Liver (tissue), 3 donors: ENCODE measurements around the gene C1QTNF4.

Source experiments
- CTCF ChIP-seq: fragments of 150-350 bp; IDR thresholded peaks from 2 replicates; pipeline ENCODE4 v1.5.1; 2017; ENCODE audit warnings: improper control_type of control experiment, low read depth, low read length; ENCODE audit not compliant: missing input control
- FOXA1 ChIP-seq: IDR thresholded peaks from 2 replicates; pipeline ENCODE4 v1.6.1; 2016; ENCODE audit warnings: antibody characterized with exemption
- FOXA2 ChIP-seq: IDR thresholded peaks from 2 replicates; pipeline ENCODE4 v1.6.1; 2016; ENCODE audit warnings: antibody characterized with exemption
- GABPA ChIP-seq, 2 donors: IDR thresholded peaks in 1 of 2; conservative IDR thresholded peaks in 1 of 2; 2 replicates each; pipeline ENCODE4 v1.6.1; 2016; ENCODE audit warnings: antibody characterized with exemption in 2 of 2, mild to moderate bottlenecking in 1 of 2, moderate library complexity in 1 of 2
- JUND ChIP-seq, 2 donors: IDR thresholded peaks; 2 replicates each; pipeline ENCODE4 v1.6.1; 2016; ENCODE audit warnings: antibody characterized with exemption in 2 of 2
- NR2F2 ChIP-seq: IDR thresholded peaks from 2 replicates; pipeline ENCODE4 v1.6.1; 2016; ENCODE audit warnings: antibody characterized with exemption
- RAD21 ChIP-seq, 2 donors: IDR thresholded peaks; 2 replicates each; pipeline ENCODE4 v1.6.1; 2016; ENCODE audit warnings: antibody characterized with exemption in 2 of 2, mild to moderate bottlenecking in 2 of 2
- REST ChIP-seq: IDR thresholded peaks from 2 replicates; pipeline ENCODE4 v1.6.1; 2016; ENCODE audit warnings: antibody characterized with exemption, mild to moderate bottlenecking
- RXRA ChIP-seq, 2 donors: IDR thresholded peaks; 2 replicates each; pipeline ENCODE4 v1.6.1; 2017 to 2018; ENCODE audit warnings: antibody characterized with exemption in 2 of 2, mild to moderate bottlenecking in 1 of 2
- SP1 ChIP-seq: IDR thresholded peaks from 2 replicates; pipeline ENCODE4 v1.6.1; 2018; ENCODE audit warnings: antibody characterized with exemption, mild to moderate bottlenecking
- TAF1 ChIP-seq: conservative IDR thresholded peaks from 2 replicates; pipeline ENCODE4 v1.6.1; 2016; ENCODE audit warnings: antibody characterized with exemption, mild to moderate bottlenecking
- TF ChIP-seq, protein P1 (sequence below): IDR thresholded peaks from 2 replicates; pipeline ENCODE4 v1.6.1; 2016; ENCODE audit warnings: antibody characterized with exemption
- TF ChIP-seq, protein P2 (sequence below): IDR thresholded peaks from 2 replicates; pipeline ENCODE4 v1.6.1; 2016; ENCODE audit warnings: antibody characterized with exemption
- donor health status: healthy.
- donor health status: healthy.

GRCh38 chr11:47591764-47592163 is 2.4 kb downstream of the C1QTNF4 start:
- TF ChIP-seq CTCF (no peak), FOXA2 (no peak), SP1 (no peak), TAF1 (no peak), REST (no peak), GABPA (IDR thresholded peaks at IDR 0.05 in 1 of 2, conservative IDR thresholded peaks at IDR 0.05 in 1 of 2) (no peak), RAD21 (IDR thresholded peaks at IDR 0.05) (no peak), FOXA1 (no peak), NR2F2 (no peak), RXRA (IDR thresholded peaks at IDR 0.05) (no peak), JUND (IDR thresholded peaks at IDR 0.05) (no peak)
- TF ChIP-seq, protein P1, sequence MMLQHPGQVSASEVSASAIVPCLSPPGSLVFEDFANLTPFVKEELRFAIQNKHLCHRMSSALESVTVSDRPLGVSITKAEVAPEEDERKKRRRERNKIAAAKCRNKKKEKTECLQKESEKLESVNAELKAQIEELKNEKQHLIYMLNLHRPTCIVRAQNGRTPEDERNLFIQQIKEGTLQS, result no peak
- TF ChIP-seq, protein P2, sequence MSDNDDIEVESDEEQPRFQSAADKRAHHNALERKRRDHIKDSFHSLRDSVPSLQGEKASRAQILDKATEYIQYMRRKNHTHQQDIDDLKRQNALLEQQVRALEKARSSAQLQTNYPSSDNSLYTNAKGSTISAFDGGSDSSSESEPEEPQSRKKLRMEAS, result no peak
